HL-60/S4 treated with retinoic acid at 250 ng/mL for 4 days and 3 days (cell line): ENCODE measurements around the gene APCDD1L.
"Not testable (repeated sequence)": the region's sequence is repeated elsewhere in the genome, so short reads cannot be mapped to it uniquely, and the experiment has no call there.

Experiments used
- in situ Hi-C: fragments of 300-500 bp; cut with MboI; formaldehyde crosslinking; loops from 2 replicates; pipeline ENCODE4 v1.7.0; 2022; ENCODE audit warnings: low sequenced_read_pairs

APCDD1L gene

GRCh38 chr20:58518387-58518786, 3.2 kb upstream of the APCDD1L start:
- in situ Hi-C loops: no loop called here

- in situ Hi-C loops: no loop called here
These were observed 622 bp downstream of the APCDD1L start for GRCh38 chr20:58514321-58515232.

- in situ Hi-C loops: no loop called here
These were observed 1.5 kb downstream of the APCDD1L start for GRCh38 chr20:58513580-58514285.

- in situ Hi-C loops: no loop called here
These were observed 2.2 kb downstream of the APCDD1L start for GRCh38 chr20:58512808-58513552.

GRCh38 chr20:58511861-58512260, 3.3 kb downstream of the APCDD1L start:
- in situ Hi-C loops: no loop called here

GRCh38 chr20:58511364-58511763, 3.8 kb downstream of the APCDD1L start:
- in situ Hi-C loops: no loop called here

GRCh38 chr20:58510921-58511320, 4.3 kb downstream of the APCDD1L start:
- in situ Hi-C loops: no loop called here

GRCh38 chr20:58508762-58509395, 6.3 kb downstream of the APCDD1L start:
- in situ Hi-C loops: no loop called here

- in situ Hi-C loops: not testable (repeated sequence)
These were observed 8.2 kb downstream of the APCDD1L start for GRCh38 chr20:58506999-58507398.

- in situ Hi-C loops: no loop called here
These were observed 10.6 kb downstream of the APCDD1L start for GRCh38 chr20:58504566-58504965.

GRCh38 chr20:58503668-58504067, 11.5 kb downstream of the APCDD1L start:
- in situ Hi-C loops: no loop called here

- in situ Hi-C loops: no loop called here
These were observed 14.9 kb downstream of the APCDD1L start for GRCh38 chr20:58500256-58500655.

GRCh38 chr20:58498470-58499068, 16.6 kb downstream of the APCDD1L start:
- in situ Hi-C loops: no loop called here

GRCh38 chr20:58497724-58498469, 17.3 kb downstream of the APCDD1L start:
- in situ Hi-C loops: no loop called here

- in situ Hi-C loops: no loop called here
These were observed 18.0 kb downstream of the APCDD1L start for GRCh38 chr20:58497076-58497641.

GRCh38 chr20:58496429-58496769, 18.8 kb downstream of the APCDD1L start:
- in situ Hi-C loops: no loop called here

GRCh38 chr20:58495623-58496428, 19.4 kb downstream of the APCDD1L start:
- in situ Hi-C loops: no loop called here

- in situ Hi-C loops: no loop called here
These were observed 20.1 kb downstream of the APCDD1L start for GRCh38 chr20:58494923-58495622.
